Coronary artery (tissue), 2 donors: ENCODE results near the gene GOLGA1.

Experiments used
- DNase-seq: peaks from one replicate; pipeline ENCODE4 v3.0.0-alpha.2; 2017; ENCODE audit warnings: low spot score
- H3K27ac ChIP-seq, 2 donors: fragments of 200-600 bp; sonication (generic); one replicate each; pipeline ENCODE4 v1.5.1; 2016 to 2019
- H3K4me3 ChIP-seq: fragments of 200-600 bp; sonication (generic); 2 replicates; pipeline ENCODE4 v1.5.1; 2016; ENCODE audit warnings: mild to moderate bottlenecking, moderate library complexity
- CTCF ChIP-seq: fragments of 200-600 bp; sonication (generic); IDR thresholded peaks from one replicate; pipeline ENCODE4 v1.5.1; 2019; ENCODE audit warnings: antibody characterized with exemption

GOLGA1 gene

GRCh38 chr9:124908098-124908497 is 32.8 kb downstream of the GOLGA1 start:
- H3K4me3 ChIP-seq: no peak overlapping the region
- H3K27ac ChIP-seq: no peak overlapping the region
- no peak for DNase-seq
- TF ChIP-seq CTCF: no peak

- TF ChIP-seq CTCF: no peak
- no peak overlapping the region for H3K27ac ChIP-seq
- DNase-seq: no peak
- H3K4me3 ChIP-seq: no peak overlapping the region
These were observed 33.9 kb downstream of the GOLGA1 start for GRCh38 chr9:124906966-124907365.

DNA sequence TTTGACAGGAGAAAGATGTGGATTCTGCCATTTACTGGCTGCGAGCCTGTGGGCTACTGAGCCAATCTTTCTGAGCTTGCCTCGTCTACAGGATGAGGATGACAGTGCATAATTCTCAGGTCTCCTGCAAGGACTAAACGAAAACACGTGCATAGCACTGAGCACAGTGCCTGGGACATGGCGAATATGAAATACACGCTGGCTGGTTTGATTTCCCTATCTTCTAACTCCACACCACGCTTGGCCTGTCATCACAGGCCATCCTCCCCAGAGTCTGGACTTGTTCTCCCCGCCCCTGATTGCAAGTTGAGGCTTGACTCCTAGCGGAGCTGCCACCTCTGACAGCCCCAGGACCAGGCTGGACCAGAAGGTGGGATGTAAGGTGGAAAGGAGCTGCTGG is 41.0 kb downstream of the GOLGA1 start:
- TF ChIP-seq CTCF: no peak
- no peak overlapping the region for H3K27ac ChIP-seq
- DNase-seq: no peak
- H3K4me3 ChIP-seq: no peak overlapping the region

DNA sequence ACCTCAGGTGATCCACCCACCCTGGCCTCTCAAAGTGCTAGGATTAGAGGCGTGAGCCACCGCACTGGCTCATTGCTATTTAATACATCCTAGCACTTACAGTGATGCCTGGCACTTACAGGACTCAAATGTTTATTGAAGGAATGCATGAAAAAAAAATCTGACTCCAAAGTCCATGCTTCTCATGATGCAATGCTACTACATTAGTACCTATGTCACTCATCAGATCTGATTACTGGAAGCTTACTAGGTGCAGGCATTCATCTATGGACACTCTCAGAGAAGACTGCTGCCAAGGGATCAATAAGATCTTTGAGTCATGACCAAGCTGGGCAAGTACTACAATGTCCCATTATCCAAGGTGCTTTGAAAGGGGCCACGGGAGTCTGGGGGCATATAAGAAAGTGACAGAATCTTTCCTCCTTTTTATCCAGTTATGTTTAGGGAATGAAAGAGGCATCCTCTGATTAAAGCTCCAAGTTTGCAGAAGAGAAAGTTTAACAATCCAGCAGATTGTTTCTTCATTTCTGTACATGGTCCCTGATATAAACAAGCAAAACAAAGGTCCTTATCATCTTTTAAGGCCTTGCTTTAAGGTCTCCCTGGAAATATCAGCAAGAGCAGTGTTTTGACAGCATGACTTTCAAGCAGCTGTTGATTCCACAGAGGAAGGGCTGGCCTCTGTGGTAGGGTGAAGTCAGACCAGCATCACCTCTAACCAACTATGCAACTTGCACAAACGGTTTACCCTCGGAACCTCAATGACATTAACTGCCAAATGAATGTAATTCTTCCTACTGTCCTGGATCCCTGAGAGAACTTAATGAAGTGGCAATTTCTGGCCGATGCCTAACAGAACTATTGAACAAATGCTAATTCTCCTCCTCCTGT is 43.1 kb downstream of the GOLGA1 start:
- DNase-seq: no peak
- Histone ChIP-seq H3K27ac (no peak overlapping the region), H3K4me3 (no peak overlapping the region)
- no peak for TF ChIP-seq CTCF

GRCh38 chr9:124894741-124895170 is 46.1 kb downstream of the GOLGA1 start:
- no peak for DNase-seq
- TF ChIP-seq CTCF: no peak
- Histone ChIP-seq H3K4me3 (no peak overlapping the region), H3K27ac (no peak overlapping the region)

DNA sequence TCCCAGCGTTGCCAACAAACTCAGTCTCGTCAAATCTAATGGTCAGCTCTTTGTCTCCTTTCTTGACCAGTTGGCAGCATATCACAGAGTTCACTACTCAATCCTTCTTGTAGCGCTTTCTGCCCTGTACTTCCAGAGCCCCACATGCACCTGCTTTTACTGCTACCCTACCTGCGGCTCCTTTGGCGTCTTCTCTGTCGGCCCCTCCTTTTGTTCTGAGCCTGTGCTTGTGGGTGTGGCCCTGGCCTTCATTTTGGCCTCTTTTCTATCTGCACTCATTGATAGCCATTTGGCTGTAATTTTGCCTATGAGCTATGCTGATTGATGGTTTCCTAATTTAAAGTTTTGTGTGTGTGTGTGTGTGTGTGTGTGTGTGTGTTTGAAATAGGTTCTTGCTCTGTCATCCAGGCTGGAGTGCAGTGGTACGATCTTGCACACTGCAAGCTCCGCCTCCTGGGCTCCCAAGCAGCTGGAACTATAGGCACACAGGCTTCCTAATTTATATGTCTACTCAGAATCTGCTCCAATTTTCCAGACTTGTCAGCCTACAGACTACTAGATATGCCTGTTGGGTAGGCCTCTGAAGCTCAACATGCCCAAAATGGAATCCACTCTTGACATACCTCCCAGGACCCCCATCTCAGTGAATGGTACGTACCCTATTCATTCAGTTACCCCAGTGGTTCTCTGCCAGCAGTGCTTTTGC is 46.7 kb downstream of the GOLGA1 start:
- DNase-seq: no peak
- TF ChIP-seq CTCF: no peak
- Histone ChIP-seq H3K27ac (no peak overlapping the region), H3K4me3 (no peak overlapping the region)
